ENCODE results near the gene CHST14. TPM values are rescaled to one million over a fixed set of nuclear protein-coding genes. Genes with fewer than 3 reads are reported as not detected.

Gene CHST14
- total RNA-seq, 1 donor: 14.9 TPM

- no peak overlapping the region for H3K4me3 ChIP-seq (ENCODE audit: low read depth, low read length)
- no peak for DNase-seq (ENCODE audit: low read depth)
- no peak for TF ChIP-seq CTCF (IDR thresholded peaks at IDR 0.05; ENCODE audit: insufficient read depth, low read length)
Observed at GRCh38 chr15:40489274-40490175, 18.7 kb downstream of the CHST14 start.

- no peak for TF ChIP-seq CTCF (IDR thresholded peaks at IDR 0.05; ENCODE audit: insufficient read depth, low read length)
- DNase-seq (ENCODE audit: low read depth): no peak
- no peak overlapping the region for H3K4me3 ChIP-seq (ENCODE audit: low read depth, low read length)
Observed at GRCh38 chr15:40493089-40493840, 22.5 kb downstream of the CHST14 start.

GRCh38 chr15:40495516-40495915 is 24.7 kb downstream of the CHST14 start:
- DNase-seq (ENCODE audit: low read depth): no peak
- H3K4me3 ChIP-seq (ENCODE audit: low read depth, low read length): no peak overlapping the region
- TF ChIP-seq CTCF (IDR thresholded peaks at IDR 0.05; ENCODE audit: insufficient read depth, low read length): no peak

- no peak overlapping the region for H3K4me3 ChIP-seq (ENCODE audit: low read depth, low read length)
- no peak for DNase-seq (ENCODE audit: low read depth)
- TF ChIP-seq CTCF (IDR thresholded peaks at IDR 0.05; ENCODE audit: insufficient read depth, low read length): no peak
Observed at GRCh38 chr15:40498418-40498817, 27.6 kb downstream of the CHST14 start.

- no peak for DNase-seq (ENCODE audit: low read depth)
- no peak for TF ChIP-seq CTCF (IDR thresholded peaks at IDR 0.05; ENCODE audit: insufficient read depth, low read length)
Observed at GRCh38 chr15:40498891-40499290, 28.1 kb downstream of the CHST14 start.

GRCh38 chr15:40499931-40500330 is 29.1 kb downstream of the CHST14 start:
- TF ChIP-seq CTCF (IDR thresholded peaks at IDR 0.05; ENCODE audit: insufficient read depth, low read length): no peak
- no peak overlapping the region for H3K4me3 ChIP-seq (ENCODE audit: low read depth, low read length)
- no peak for DNase-seq (ENCODE audit: low read depth)

More at GRCh38 chr15:40498891-40499290, 28.1 kb downstream of the CHST14 start:
- H3K4me3 ChIP-seq (ENCODE audit: low read depth, low read length): no peak overlapping the region

Data from fibroblast of the aortic adventitia (primary cell).